Forelimb muscle (tissue), 1 donor: ENCODE results near the gene GABRG1. TPM values are rescaled to one million over a fixed set of nuclear protein-coding genes. Genes with fewer than 3 reads are reported as not detected.
A peak's percentile ranks its signal among the peaks of the same experiment; 100 is the strongest.

Experiments used
- DNase-seq: peaks from one replicate; pipeline ENCODE4 v3.0.0-alpha.2; 2013; ENCODE audit warnings: low read depth
- polyA plus RNA-seq: library from polyadenylated mRNA; unstranded; fragments of 120-200 nt; gene quantifications from one replicate; pipeline ENCODE4 v1.2.1, GENCODE V29; 2013; ENCODE audit not compliant: insufficient read length

Gene GABRG1
- not detected for polyA plus RNA-seq

GRCh38 chr4:46123913-46124755, at the start of gene GABRG1:
Gene GABRG1, minus strand, starts transcription at chr4:46124054. Its CDS starts 141 bp downstream, at chr4:46123913.
- DNase-seq = no peak

- no peak for DNase-seq
Measured at GRCh38 chr4:46146993-46147392, 23.1 kb upstream of the GABRG1 start.

GRCh38 chr4:46131498-46132057, 7.7 kb upstream of the GABRG1 start:
- DNase-seq = no peak

- no peak for DNase-seq
Measured at GRCh38 chr4:46124773-46125413, 1.0 kb upstream of the GABRG1 start.

- DNase-seq = no peak
Measured at GRCh38 chr4:46081674-46082073, 42.2 kb downstream of the GABRG1 start.

- no peak for DNase-seq
Measured at GRCh38 chr4:46081248-46081647, 42.6 kb downstream of the GABRG1 start.

- DNase-seq = no peak
Measured at GRCh38 chr4:46073778-46074177, 50.1 kb downstream of the GABRG1 start.

GRCh38 chr4:46051392-46051791, 72.5 kb downstream of the GABRG1 start:
- DNase-seq = no peak

- no peak for DNase-seq
Measured at GRCh38 chr4:46032056-46032455, 91.8 kb downstream of the GABRG1 start.

- DNase-seq = peak; percentile 0
Measured at GRCh38 chr4:46016306-46016705, 107.5 kb downstream of the GABRG1 start.

- no peak for DNase-seq
Measured at GRCh38 chr4:45992728-45993127, 131.1 kb downstream of the GABRG1 start.

GRCh38 chr4:45989775-45990174, 134.1 kb downstream of the GABRG1 start:
- no peak for DNase-seq

- DNase-seq = no peak
Measured at GRCh38 chr4:45987858-45988257, 136.0 kb downstream of the GABRG1 start.
